ENCODE results near the gene CDK5.

CDK5 gene

GRCh38 chr7:151081170-151082101 lies 23.7 kb upstream of the CDK5 start:
- ATAC-seq (ENCODE audit: low read depth) (no peak), DNase-seq (ENCODE audit: low spot score in 2 of 2) (no peak)
- Mint-ChIP-seq H3K4me1 (peaks cover 35% of the 10 kb centered on the region), H3K4me3 (peak overlapping the region; percentile 90), H3K27me3 (peaks cover 2% of the 10 kb centered on the region), H3K36me3 (peaks cover 3% of the 10 kb centered on the region), H3K9me3 (no peaks in the 10 kb centered on the region), H3K27ac (peak overlapping the region; percentile 60)

- H3K9me3 Mint-ChIP-seq, result no peaks in the 10 kb centered on the region
- peak within 1 kb of the TSS; percentile 91 for H3K27ac Mint-ChIP-seq
- ATAC-seq (ENCODE audit: low read depth) (peak; percentile 75), DNase-seq (ENCODE audit: low spot score in 2 of 2) (peak; percentile 77 to 78)
- H3K36me3 Mint-ChIP-seq, result peaks cover 6% of the 10 kb centered on the region
- peaks cover 32% of the 10 kb centered on the region for H3K4me1 Mint-ChIP-seq
- peaks cover 2% of the 10 kb centered on the region for H3K27me3 Mint-ChIP-seq
- H3K4me3 Mint-ChIP-seq, result peak within 1 kb of the TSS; percentile 90
Observed at GRCh38 chr7:151080522-151081169, 22.9 kb upstream of the CDK5 start, which contains the start of gene FASTK. FASTK (minus strand) TSS chr7:151080809; CDS start chr7:151080766, 43 bp downstream.

GRCh38 chr7:151080067-151080521 lies 22.4 kb upstream of the CDK5 start:
- Mint-ChIP-seq H3K27ac (peak overlapping the region; percentile 91), H3K4me1 (peaks cover 27% of the 10 kb centered on the region), H3K9me3 (no peaks in the 10 kb centered on the region), H3K4me3 (peak overlapping the region; percentile 89), H3K27me3 (peaks cover 2% of the 10 kb centered on the region), H3K36me3 (peaks cover 6% of the 10 kb centered on the region)
- ATAC-seq (ENCODE audit: low read depth) (no peak), DNase-seq (ENCODE audit: low spot score in 2 of 2) (no peak)

- ATAC-seq (ENCODE audit: low read depth), result no peak
- H3K36me3 Mint-ChIP-seq, result peaks cover 10% of the 10 kb centered on the region
Observed at GRCh38 chr7:151079199-151079910, 21.7 kb upstream of the CDK5 start.

GRCh38 chr7:151078233-151079040 lies 20.7 kb upstream of the CDK5 start:
- no peaks in the 10 kb centered on the region for H3K27me3 Mint-ChIP-seq
- DNase-seq (ENCODE audit: low spot score in 2 of 2) (no peak), ATAC-seq (ENCODE audit: low read depth) (no peak)
- peak overlapping the region; percentile 70 for H3K4me3 Mint-ChIP-seq
- peak overlapping the region; percentile 38 for H3K27ac Mint-ChIP-seq
- H3K36me3 Mint-ChIP-seq, result peaks cover 10% of the 10 kb centered on the region
- H3K9me3 Mint-ChIP-seq, result no peaks in the 10 kb centered on the region
- peaks cover 19% of the 10 kb centered on the region for H3K4me1 Mint-ChIP-seq

More at GRCh38 chr7:151079199-151079910, 21.7 kb upstream of the CDK5 start:
- H3K4me1 Mint-ChIP-seq, result peaks cover 22% of the 10 kb centered on the region
- H3K27me3 Mint-ChIP-seq, result no peaks in the 10 kb centered on the region
- no peak for DNase-seq (ENCODE audit: low spot score in 2 of 2)
- H3K27ac Mint-ChIP-seq, result no peak overlapping the region
- no peaks in the 10 kb centered on the region for H3K9me3 Mint-ChIP-seq
- peak overlapping the region; percentile 89 for H3K4me3 Mint-ChIP-seq

- Mint-ChIP-seq H3K27ac (peak overlapping the region; percentile 38), H3K36me3 (peaks cover 9% of the 10 kb centered on the region), H3K27me3 (no peaks in the 10 kb centered on the region), H3K4me3 (peak overlapping the region; percentile 3), H3K9me3 (no peaks in the 10 kb centered on the region), H3K4me1 (peaks cover 18% of the 10 kb centered on the region)
- no peak for DNase-seq (ENCODE audit: low spot score in 2 of 2)
- ATAC-seq (ENCODE audit: low read depth), result no peak
Observed at GRCh38 chr7:151077705-151078232, 20.1 kb upstream of the CDK5 start.

GRCh38 chr7:151076863-151077704 lies 19.4 kb upstream of the CDK5 start:
- no peak for DNase-seq (ENCODE audit: low spot score in 2 of 2)
- ATAC-seq (ENCODE audit: low read depth), result no peak
- Mint-ChIP-seq H3K27ac (no peak overlapping the region), H3K27me3 (no peaks in the 10 kb centered on the region), H3K4me3 (no peak overlapping the region), H3K9me3 (no peaks in the 10 kb centered on the region), H3K36me3 (peaks cover 7% of the 10 kb centered on the region), H3K4me1 (peaks cover 14% of the 10 kb centered on the region)

GRCh38 chr7:151075978-151076426 lies 18.3 kb upstream of the CDK5 start:
- ATAC-seq (ENCODE audit: low read depth) (no peak), DNase-seq (ENCODE audit: low spot score in 2 of 2) (no peak)
- Mint-ChIP-seq H3K9me3 (no peaks in the 10 kb centered on the region), H3K27me3 (no peaks in the 10 kb centered on the region), H3K36me3 (peaks cover 7% of the 10 kb centered on the region), H3K4me3 (no peak overlapping the region), H3K27ac (no peak overlapping the region), H3K4me1 (peaks cover 12% of the 10 kb centered on the region)

GRCh38 chr7:151075662-151075971 lies 17.9 kb upstream of the CDK5 start:
- peaks cover 9% of the 10 kb centered on the region for H3K36me3 Mint-ChIP-seq

GRCh38 chr7:151074817-151075661 lies 17.3 kb upstream of the CDK5 start:
- no peaks in the 10 kb centered on the region for H3K9me3 Mint-ChIP-seq
- peaks cover 12% of the 10 kb centered on the region for H3K4me1 Mint-ChIP-seq
- H3K36me3 Mint-ChIP-seq, result peaks cover 10% of the 10 kb centered on the region
- ATAC-seq (ENCODE audit: low read depth), result no peak
- H3K4me3 Mint-ChIP-seq, result no peak overlapping the region
- H3K27ac Mint-ChIP-seq, result no peak overlapping the region
- no peaks in the 10 kb centered on the region for H3K27me3 Mint-ChIP-seq
- no peak for DNase-seq (ENCODE audit: low spot score in 2 of 2)

More at GRCh38 chr7:151075662-151075971, 17.9 kb upstream of the CDK5 start:
- Mint-ChIP-seq H3K27me3 (no peaks in the 10 kb centered on the region), H3K9me3 (no peaks in the 10 kb centered on the region), H3K4me3 (no peak overlapping the region), H3K4me1 (peaks cover 12% of the 10 kb centered on the region), H3K27ac (no peak overlapping the region)
- DNase-seq (ENCODE audit: low spot score in 2 of 2) (no peak), ATAC-seq (ENCODE audit: low read depth) (no peak)

GRCh38 chr7:151073990-151074389 lies 16.3 kb upstream of the CDK5 start:
- Mint-ChIP-seq H3K27ac (no peak overlapping the region), H3K27me3 (no peaks in the 10 kb centered on the region), H3K4me1 (peaks cover 6% of the 10 kb centered on the region), H3K4me3 (no peak overlapping the region), H3K36me3 (peaks cover 10% of the 10 kb centered on the region), H3K9me3 (no peaks in the 10 kb centered on the region)
- ATAC-seq (ENCODE audit: low read depth) (no peak), DNase-seq (ENCODE audit: low spot score in 2 of 2) (no peak)

Data from memory B cell (primary cell).